GM12891 (cell line): ENCODE results near the gene LEFTY2.
"Not testable (repeated sequence)": the region's sequence is repeated elsewhere in the genome, so short reads cannot be mapped to it uniquely, and the experiment has no call there.

Experiments used
- DNase-seq: peaks from one replicate; pipeline ENCODE4 v3.0.0; 2011; ENCODE audit warnings: low spot score; ENCODE audit not compliant: insufficient read length
- FAIRE-seq: peaks from 2 replicates; lab custom pipeline; 2011; peaks lifted over from hg19 to GRCh38; lab: Jason Lieb, UNC
- PAX5 ChIP-seq: IDR thresholded peaks from 2 replicates; pipeline ENCODE4 v1.6.1; 2011; ENCODE audit warnings: low read length, moderate library complexity, mild to moderate bottlenecking; ENCODE audit not compliant: insufficient read depth, severe bottlenecking
- POLR2A ChIP-seq: IDR thresholded peaks from 2 replicates; pipeline ENCODE4 v1.6.1; 2011; ENCODE audit warnings: low read depth, low read length, control low read depth
- POLR2AphosphoS5 ChIP-seq: IDR thresholded peaks from 2 replicates; pipeline ENCODE4 v1.6.1; 2011; ENCODE audit warnings: low read depth, low read length, control low read depth
- POU2F2 ChIP-seq: IDR thresholded peaks from 2 replicates; pipeline ENCODE4 v1.6.1; 2011; ENCODE audit warnings: low read depth, mild to moderate bottlenecking, control low read depth, low read length, moderate library complexity
- SPI1 ChIP-seq: IDR thresholded peaks from 2 replicates; pipeline ENCODE4 v1.6.1; 2011; ENCODE audit warnings: low read depth, low read length, control low read depth
- TAF1 ChIP-seq: IDR thresholded peaks from 2 replicates; pipeline ENCODE4 v1.6.1; 2011; ENCODE audit warnings: low read depth, low read length, control low read depth

Gene LEFTY2

GRCh38 chr1:225930566-225930965 lies 10.5 kb downstream of the LEFTY2 start:
- DNase-seq (no peak), FAIRE-seq (no peak)
- no peak for TF ChIP-seq TAF1
- no peak for TF ChIP-seq PAX5
- TF ChIP-seq POLR2A, result no peak
- no peak for TF ChIP-seq POU2F2
- TF ChIP-seq POLR2AphosphoS5, result no peak

DNA sequence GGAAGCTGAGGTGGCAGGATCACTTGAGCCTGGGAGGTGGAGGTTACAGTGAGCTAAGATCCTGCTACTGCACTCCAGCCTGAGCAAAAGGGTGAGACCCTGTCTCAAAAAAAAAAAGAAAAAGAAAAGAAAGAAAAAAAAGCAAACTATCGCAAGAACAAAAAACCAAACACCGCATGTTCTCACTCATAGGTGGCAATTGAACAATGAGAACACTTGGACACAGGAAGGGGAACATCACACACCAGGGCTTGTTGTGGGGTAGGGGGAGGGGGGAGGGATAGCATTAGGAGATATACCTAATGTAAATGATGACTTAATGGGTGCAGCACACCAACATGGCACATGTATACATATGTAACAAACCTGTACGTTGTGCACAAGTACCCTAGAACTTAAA lies 11.6 kb downstream of the LEFTY2 start:
- DNase-seq, FAIRE-seq: not testable (repeated sequence)

GRCh38 chr1:225928186-225929175 lies 12.5 kb downstream of the LEFTY2 start:
- TF ChIP-seq PAX5 (no peak), POLR2AphosphoS5 (no peak), TAF1 (no peak), SPI1 (no peak), POLR2A (no peak), POU2F2 (no peak)
- DNase-seq, result no peak

DNA sequence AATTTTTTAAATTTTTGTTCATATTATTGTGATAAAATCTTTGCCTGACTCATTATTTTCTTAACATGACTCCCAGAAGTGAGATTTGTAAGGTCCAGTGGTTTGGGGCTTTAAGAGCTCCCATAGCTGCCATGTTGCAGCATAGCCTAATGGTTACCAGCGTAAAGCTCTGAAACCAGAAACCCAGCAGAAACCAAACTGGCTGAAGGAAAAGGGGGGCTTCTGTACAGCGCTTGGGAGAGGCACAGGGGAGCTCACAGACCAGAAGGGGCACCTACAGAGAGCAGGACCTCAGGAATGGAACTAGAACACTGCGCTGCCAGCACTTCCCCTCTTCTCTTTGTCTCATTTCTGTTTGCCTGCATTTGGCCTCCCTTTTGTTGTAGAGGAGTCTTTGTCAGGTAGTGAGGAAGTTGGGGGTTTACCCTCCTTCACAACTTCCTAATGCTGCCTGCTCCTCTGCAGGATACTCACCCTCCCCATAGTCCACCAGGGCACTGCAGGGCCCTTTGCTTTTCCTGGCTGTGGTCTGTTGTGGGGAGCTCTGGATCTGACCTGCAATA lies 14.4 kb downstream of the LEFTY2 start:
- FAIRE-seq (no peak), DNase-seq (no peak)
- no peak for TF ChIP-seq PAX5
- TF ChIP-seq POLR2AphosphoS5, result no peak
- no peak for TF ChIP-seq POU2F2
- peak; percentile 54 for TF ChIP-seq SPI1
- TF ChIP-seq POLR2A, result no peak
- TF ChIP-seq TAF1, result no peak

More at GRCh38 chr1:225928186-225929175, 12.5 kb downstream of the LEFTY2 start:
- FAIRE-seq, result no peak

- peak; percentile 98 for FAIRE-seq
- peak; percentile 73 for TF ChIP-seq POU2F2
- no peak for TF ChIP-seq PAX5
- peak; percentile 87 for TF ChIP-seq POLR2A
- peak; percentile 62 for TF ChIP-seq TAF1
- TF ChIP-seq POLR2AphosphoS5, result peak; percentile 93
- peak; percentile 43 for TF ChIP-seq SPI1
- DNase-seq, result peak; percentile 99
Measured at GRCh38 chr1:225923692-225924555, 17.1 kb downstream of the LEFTY2 start, which contains the start of gene PYCR2. Gene PYCR2 (minus strand): TSS chr1:225924250. CDS start chr1:225924110, 140 bp downstream.

- no peak for FAIRE-seq
- no peak for TF ChIP-seq POU2F2
- TF ChIP-seq POLR2A, result no peak
- no peak for TF ChIP-seq PAX5
- no peak for TF ChIP-seq POLR2AphosphoS5
- TF ChIP-seq TAF1, result no peak
- TF ChIP-seq SPI1, result no peak
- no peak for DNase-seq
Measured at GRCh38 chr1:225923381-225923691, 17.7 kb downstream of the LEFTY2 start.

DNA sequence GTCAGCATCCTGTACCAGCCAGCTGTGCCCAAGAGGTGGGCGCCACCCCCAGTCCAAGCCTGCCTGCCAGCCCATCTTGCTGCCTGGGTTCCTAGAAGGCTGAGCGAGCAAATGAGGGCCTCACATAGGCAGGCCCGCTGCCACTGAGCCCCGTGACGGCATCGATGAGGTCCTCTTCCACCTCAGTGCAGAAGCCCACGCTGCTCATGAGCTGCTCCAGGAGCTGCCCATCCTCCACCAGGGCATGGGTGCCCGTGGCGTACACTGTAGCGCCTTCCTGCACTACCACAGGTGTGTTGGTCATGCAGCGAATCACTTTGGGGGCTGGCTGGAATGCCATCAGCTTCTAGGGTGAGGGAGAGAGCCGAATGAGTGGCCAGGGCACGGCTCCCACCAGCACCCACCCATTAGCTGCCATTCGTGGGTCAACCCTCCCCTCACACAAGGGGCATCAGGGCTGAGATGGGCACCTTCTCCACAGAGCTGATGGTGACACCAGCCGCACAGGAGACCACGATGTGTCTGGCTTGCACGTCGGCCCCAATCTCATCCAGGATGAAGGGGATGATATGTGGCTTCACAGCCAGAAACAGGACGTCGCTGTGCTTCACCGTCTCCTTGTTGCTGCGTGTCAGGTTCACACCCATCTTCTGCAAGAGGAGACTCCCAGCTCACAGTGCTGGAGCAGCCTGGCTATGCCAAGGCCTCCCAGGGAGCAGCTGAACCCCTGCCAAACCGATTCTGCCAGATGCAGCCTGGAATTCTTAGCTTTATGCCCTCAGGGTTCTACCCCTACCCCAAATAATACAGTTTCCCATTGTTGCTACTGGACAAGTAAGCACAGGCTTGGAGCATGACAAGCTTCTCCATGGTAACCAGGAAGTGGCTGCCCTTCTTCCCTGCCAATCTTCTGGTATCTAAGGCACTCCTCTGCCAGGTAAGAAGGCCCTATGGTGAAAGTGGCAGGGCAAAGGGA lies 19.0 kb downstream of the LEFTY2 start:
- DNase-seq (no peak), FAIRE-seq (no peak)
- TF ChIP-seq POU2F2 (no peak), POLR2A (no peak), TAF1 (no peak), PAX5 (no peak), POLR2AphosphoS5 (no peak), SPI1 (no peak)

GRCh38 chr1:225919906-225920305 lies 21.1 kb downstream of the LEFTY2 start:
- FAIRE-seq (no peak), DNase-seq (no peak)
- TF ChIP-seq PAX5 (no peak), SPI1 (peak; percentile 55), TAF1 (no peak), POU2F2 (no peak), POLR2A (no peak), POLR2AphosphoS5 (no peak)

GRCh38 chr1:225918280-225918679 lies 22.7 kb downstream of the LEFTY2 start:
- FAIRE-seq (no peak), DNase-seq (no peak)
- TF ChIP-seq PAX5 (no peak), SPI1 (no peak), POU2F2 (no peak), POLR2A (no peak), TAF1 (no peak)
